H1 (cell line): Measurements from ENCODE around the gene CFAP97. TPM values are rescaled to one million over a fixed set of nuclear protein-coding genes. Genes with fewer than 3 reads are reported as not detected.

Experiments
- CBX5 ChIP-seq: fragments of 300-800, 300-1000 bp; sonication (generic); IDR thresholded peaks from 2 replicates; pipeline ENCODE4 v1.7.1; 2016; ENCODE audit warnings: antibody characterized with exemption, low read length, low read depth
- CHD2 ChIP-seq: IDR thresholded peaks from 2 replicates; pipeline ENCODE4 v1.6.1; 2012; ENCODE audit warnings: low read length, improper control_type of control experiment
- KDM1A ChIP-seq: fragments of 200-600, 300-600 bp; sonication (generic); IDR thresholded peaks from 2 replicates; pipeline ENCODE4 v1.7.1; 2016; ENCODE audit warnings: mild to moderate bottlenecking, low read length, borderline replicate concordance
- NANOG ChIP-seq: IDR thresholded peaks from 2 replicates; pipeline ENCODE4 v1.6.1; 2011; ENCODE audit warnings: low read length, low read depth, mild to moderate bottlenecking, inconsistent platforms; ENCODE audit not compliant: insufficient read depth, poor library complexity, severe bottlenecking
- TEAD4 ChIP-seq: IDR thresholded peaks from 2 replicates; pipeline ENCODE4 v1.6.1; 2012; ENCODE audit warnings: low read depth, low read length, inconsistent platforms, mixed read lengths
- polyA plus RNA-seq, 7 experiments: library from polyadenylated mRNA; depleted of rRNA in 3 of 7; stranded (reverse) in 5 of 7; unstranded in 2 of 7; fragments of >200 nt in 5 of 7; fragments of 200-250 nt in 2 of 7; gene quantifications; 1 replicate in 5 of 7; 2 replicates in 1 of 7; 4 replicates in 1 of 7; pipeline versions ENCODE4 v1.2.1 to v1.2.3, GENCODE V29; 2011 to 2013; ENCODE audit warnings: missing spikeins in 2 of 7, mixed read lengths in 2 of 7
- total RNA-seq: library from RNA; stranded (reverse); fragmentation: NEBNext Ultra II Directional; extraction: Animal tissue kit (Norgen Biotek cat#: 25700); gene quantifications from 2 replicates; pipeline ENCODE4 v1.2.1, GENCODE V29; 2021
- TF ChIP-seq, protein P1 (sequence below): IDR thresholded peaks from 2 replicates; pipeline ENCODE4 v1.6.1; 2011; ENCODE audit warnings: low read length, improper control_type of control experiment
- TF ChIP-seq, protein P2 (sequence below): IDR thresholded peaks from 2 replicates; pipeline ENCODE4 v1.6.1; 2012; ENCODE audit warnings: low read length, inconsistent platforms

CFAP97 gene
- total and polyA plus RNA-seq, 2 of the 8 experiments (the other 6 are each of a cell fraction or from before 2014, with no cell fraction given): 9.2 to 40.4 TPM

DNA sequence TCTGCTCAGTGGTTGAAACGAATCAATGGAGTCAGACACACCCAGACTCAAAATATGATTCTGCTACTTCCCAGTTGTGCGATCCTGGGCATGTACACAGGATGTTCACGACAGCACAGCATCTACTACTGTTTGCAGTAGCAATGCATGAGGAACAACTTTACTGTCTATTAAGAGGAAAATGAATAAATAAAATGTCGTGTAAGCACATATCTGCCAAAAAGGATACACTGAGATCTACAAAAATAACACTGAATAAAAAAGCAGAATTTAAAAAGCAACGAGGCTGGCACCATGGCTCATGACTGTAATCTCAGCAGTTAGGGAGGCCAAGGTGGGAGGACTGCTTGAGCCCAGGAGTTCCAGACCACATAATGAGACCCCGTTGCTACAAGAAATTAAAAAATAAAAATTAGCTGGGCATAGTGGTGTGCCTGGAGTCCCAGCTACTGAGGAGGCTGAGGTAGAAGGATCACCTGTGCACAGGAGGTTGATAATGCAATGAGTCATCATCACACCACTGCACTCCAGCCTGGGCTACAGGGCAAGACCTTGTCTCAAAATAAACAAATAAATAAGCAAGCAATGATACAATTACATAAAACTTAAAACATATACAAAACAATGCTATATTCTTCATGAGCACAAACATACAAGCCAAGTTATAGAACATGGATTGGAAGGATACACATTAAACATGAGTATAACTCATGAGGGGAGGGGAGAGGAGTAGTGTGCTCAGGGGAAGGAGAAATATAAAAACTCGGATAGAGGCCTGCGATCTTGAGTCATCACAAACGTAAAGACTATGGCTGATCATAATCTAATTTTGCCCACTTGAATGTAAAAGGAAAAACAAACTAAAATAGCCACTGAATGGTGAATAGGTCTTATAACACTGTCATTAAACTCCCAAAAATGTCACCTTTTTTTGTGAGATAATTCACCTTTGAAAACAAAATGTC is 8.6 kb downstream of the CFAP97 start (continued):
- TF ChIP-seq, protein P1, sequence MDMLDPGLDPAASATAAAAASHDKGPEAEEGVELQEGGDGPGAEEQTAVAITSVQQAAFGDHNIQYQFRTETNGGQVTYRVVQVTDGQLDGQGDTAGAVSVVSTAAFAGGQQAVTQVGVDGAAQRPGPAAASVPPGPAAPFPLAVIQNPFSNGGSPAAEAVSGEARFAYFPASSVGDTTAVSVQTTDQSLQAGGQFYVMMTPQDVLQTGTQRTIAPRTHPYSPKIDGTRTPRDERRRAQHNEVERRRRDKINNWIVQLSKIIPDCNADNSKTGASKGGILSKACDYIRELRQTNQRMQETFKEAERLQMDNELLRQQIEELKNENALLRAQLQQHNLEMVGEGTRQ: no peak
- no peak for TF ChIP-seq NANOG
- no peak for TF ChIP-seq TEAD4
- TF ChIP-seq CHD2: no peak
- TF ChIP-seq, protein P2, sequence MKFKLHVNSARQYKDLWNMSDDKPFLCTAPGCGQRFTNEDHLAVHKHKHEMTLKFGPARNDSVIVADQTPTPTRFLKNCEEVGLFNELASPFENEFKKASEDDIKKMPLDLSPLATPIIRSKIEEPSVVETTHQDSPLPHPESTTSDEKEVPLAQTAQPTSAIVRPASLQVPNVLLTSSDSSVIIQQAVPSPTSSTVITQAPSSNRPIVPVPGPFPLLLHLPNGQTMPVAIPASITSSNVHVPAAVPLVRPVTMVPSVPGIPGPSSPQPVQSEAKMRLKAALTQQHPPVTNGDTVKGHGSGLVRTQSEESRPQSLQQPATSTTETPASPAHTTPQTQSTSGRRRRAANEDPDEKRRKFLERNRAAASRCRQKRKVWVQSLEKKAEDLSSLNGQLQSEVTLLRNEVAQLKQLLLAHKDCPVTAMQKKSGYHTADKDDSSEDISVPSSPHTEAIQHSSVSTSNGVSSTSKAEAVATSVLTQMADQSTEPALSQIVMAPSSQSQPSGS: no peak
- TF ChIP-seq KDM1A: no peak
- no peak for TF ChIP-seq CBX5
